PC-9 (cell line): Measurements from ENCODE around the gene FILIP1. TPM values are rescaled to one million over a fixed set of nuclear protein-coding genes. Genes with fewer than 3 reads are reported as not detected.

Experiments used
- BruUV-seq: library from RNA; stranded (reverse); fragments of 400-500 nt; replicated peaks from 2 replicates; lab custom pipeline; 2021; lab: Mats Ljungman, UMichigan
- CTCF ChIA-PET: fragments of 300-600 bp; sonication (Branson Sonifier 250); formaldehyde crosslinking; loops from one replicate; lab custom pipeline; 2022; ENCODE audit warnings: antibody characterized with exemption; lab: Charles Lee
- POLR2A ChIA-PET: fragments of 300-600 bp; sonication (Branson Sonifier 250); formaldehyde crosslinking; loops from one replicate; lab custom pipeline; 2022; ENCODE audit warnings: antibody characterized with exemption; ENCODE audit not compliant: unreplicated experiment; lab: Charles Lee
- DNase-seq, 2 experiments: peaks; one replicate each; pipeline versions ENCODE4 v3.0.0 to v3.0.0-alpha.2; 2015 to 2022; ENCODE audit warnings: mixed read lengths in 1 of 2
- H2AFZ ChIP-seq: fragments of 200-600 bp; sonication (generic); 2 replicates; pipeline ENCODE4 v1.8.1; 2017; ENCODE audit warnings: antibody characterized with exemption
- H3F3A ChIP-seq: fragments of 200-600 bp; sonication (generic); 2 replicates; pipeline ENCODE4 v1.8.1; 2017; ENCODE audit warnings: antibody characterized with exemption, mild to moderate bottlenecking, low read depth; ENCODE audit not compliant: insufficient read depth
- H3K27ac ChIP-seq: fragments of 200-600 bp; sonication (generic); 2 replicates; pipeline ENCODE4 v1.6.1; 2016; ENCODE audit warnings: mixed run types
- H3K27me3 ChIP-seq: fragments of 200-600 bp; sonication (generic); 2 replicates; pipeline ENCODE4 v1.6.1; 2016; ENCODE audit warnings: low read depth, mixed run types; ENCODE audit not compliant: insufficient read depth
- H3K36me3 ChIP-seq: fragments of 200-600 bp; sonication (generic); 2 replicates; pipeline ENCODE4 v1.6.1; 2016; ENCODE audit warnings: low read depth, mixed run types
- H3K4me1 ChIP-seq: fragments of 200-600 bp; sonication (generic); replicated peaks from 2 replicates; pipeline ENCODE4 v1.6.1; 2016; ENCODE audit warnings: mixed run types; ENCODE audit not compliant: insufficient read depth
- H3K4me2 ChIP-seq: fragments of 200-600 bp; sonication (generic); 2 replicates; pipeline ENCODE4 v1.6.1; 2017; ENCODE audit warnings: mixed run types
- H3K4me3 ChIP-seq: fragments of 200-600 bp; sonication (generic); 2 replicates; pipeline ENCODE4 v1.6.1; 2016; ENCODE audit warnings: mixed run types
- H3K79me2 ChIP-seq: fragments of 200-600 bp; sonication (generic); 2 replicates; pipeline ENCODE4 v1.6.1; 2017; ENCODE audit warnings: low read depth, mixed run types
- H3K9me2 ChIP-seq: fragments of 200-600 bp; sonication (generic); 2 replicates; pipeline ENCODE4 v1.8.1; 2017; ENCODE audit warnings: mild to moderate bottlenecking; ENCODE audit not compliant: insufficient read depth
- H3K9me3 ChIP-seq: fragments of 200-600 bp; sonication (generic); 2 replicates; pipeline ENCODE4 v1.8.1; 2016; ENCODE audit warnings: low read depth; ENCODE audit not compliant: insufficient read depth
- H4K20me1 ChIP-seq: fragments of 200-600 bp; sonication (generic); 2 replicates; pipeline ENCODE4 v1.8.1; 2017; ENCODE audit not compliant: insufficient read depth
- CTCF ChIP-seq: fragments of 200-600 bp; sonication (generic); conservative IDR thresholded peaks from 2 replicates; pipeline ENCODE4 v1.6.1; 2017; ENCODE audit warnings: mixed run types, antibody characterized with exemption, mild to moderate bottlenecking, moderate library complexity
- EZH2 ChIP-seq: fragments of 200-600 bp; sonication (generic); IDR thresholded peaks from 2 replicates; pipeline ENCODE4 v1.8.0; 2017; ENCODE audit warnings: antibody characterized with exemption, low read depth
- intact Hi-C: fragments of 100-400 bp; cut with micrococcal nuclease; formaldehyde crosslinking; loops from one replicate; pipeline ENCODE4 v1.10.0; 2022; ENCODE audit not compliant: unreplicated experiment
- total RNA-seq: library from RNA; stranded (reverse); gene quantifications from 2 replicates; pipeline ENCODE4 v1.2.3, GENCODE V29; 2021

Gene FILIP1
- total RNA-seq, 1 experiment from 2014 or later: 0.15 TPM

GRCh38 chr6:75376347-75377024, 117.1 kb downstream of the FILIP1 start:
- Histone ChIP-seq H3K9me3 (no peaks in the 10 kb centered on the region), H3K4me3 (no peak overlapping the region), H3K36me3 (no peaks in the 10 kb centered on the region), H2AFZ (no peak overlapping the region), H3K4me2 (no peak overlapping the region), H3K4me1 (no peaks in the 10 kb centered on the region), H4K20me1 (no peaks in the 10 kb centered on the region), H3K79me2 (no peaks in the 10 kb centered on the region), H3K27ac (no peak overlapping the region), H3K27me3 (no peaks in the 10 kb centered on the region), H3F3A (no peaks in the 10 kb centered on the region), H3K9me2 (no peaks in the 10 kb centered on the region)
- no peak for TF ChIP-seq CTCF
- TF ChIP-seq EZH2: no peak
- no TSS peak for BruUV-seq
- DNase-seq: peak in 1 of 2 experiments; percentile 50
- ChIA-PET CTCF (no interaction called here), POLR2A (interaction anchor here (0.6 to 0.8 kb wide), 2 partner anchors 414 to 743 kb away, joined by 3 to 8 read pairs; no protein-coding TSS in a partner anchor)
- intact Hi-C loops: no loop called here

GRCh38 chr6:75374961-75375400, 118.6 kb downstream of the FILIP1 start:
- no peaks in the 10 kb centered on the region for H3K36me3 ChIP-seq
- TF ChIP-seq EZH2 (no peak), CTCF (no peak)
- H3K4me1 ChIP-seq: no peaks in the 10 kb centered on the region
- DNase-seq: no peak
- H3K79me2 ChIP-seq: no peaks in the 10 kb centered on the region
- no peak overlapping the region for H3K4me3 ChIP-seq
- H3F3A ChIP-seq: no peaks in the 10 kb centered on the region
- ChIA-PET POLR2A (no interaction called here), CTCF (no interaction called here)
- H4K20me1 ChIP-seq: no peaks in the 10 kb centered on the region
- H2AFZ ChIP-seq: no peak overlapping the region
- no peaks in the 10 kb centered on the region for H3K27me3 ChIP-seq
- H3K27ac ChIP-seq: no peak overlapping the region
- intact Hi-C loops: no loop called here
- no TSS peak for BruUV-seq
- no peaks in the 10 kb centered on the region for H3K9me3 ChIP-seq
- no peaks in the 10 kb centered on the region for H3K9me2 ChIP-seq
- H3K4me2 ChIP-seq: no peak overlapping the region

DNA sequence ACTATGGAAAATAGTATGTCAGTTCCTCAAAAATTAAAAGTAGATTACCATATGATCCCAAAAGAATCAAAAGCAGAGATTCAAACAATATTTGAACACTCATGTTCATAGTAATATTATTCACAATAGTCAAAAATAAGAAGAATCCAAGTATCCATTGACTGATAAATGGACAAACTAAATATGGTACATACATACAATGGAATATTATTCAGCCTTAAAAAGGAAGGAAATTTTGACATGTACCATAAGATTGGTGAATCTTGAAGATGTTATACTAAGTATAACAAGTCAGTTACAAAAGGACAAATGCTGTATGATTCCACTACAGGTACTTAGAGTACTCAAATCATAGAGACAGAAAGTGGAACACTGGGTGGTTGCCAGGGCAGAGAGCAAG, 120.7 kb downstream of the FILIP1 start:
- DNase-seq: no peak
- ChIA-PET CTCF (no interaction called here), POLR2A (no interaction called here)
- Histone ChIP-seq H2AFZ (no peak overlapping the region), H4K20me1 (no peaks in the 10 kb centered on the region), H3K4me2 (no peak overlapping the region), H3F3A (no peaks in the 10 kb centered on the region), H3K79me2 (no peaks in the 10 kb centered on the region), H3K36me3 (no peaks in the 10 kb centered on the region), H3K9me2 (no peaks in the 10 kb centered on the region), H3K9me3 (no peaks in the 10 kb centered on the region), H3K27ac (no peak overlapping the region), H3K4me3 (no peak overlapping the region), H3K4me1 (no peaks in the 10 kb centered on the region), H3K27me3 (no peaks in the 10 kb centered on the region)
- TF ChIP-seq CTCF (no peak), EZH2 (no peak)
- BruUV-seq: no TSS peak
- intact Hi-C loops: no loop called here
